Dermis microvascular lymphatic vessel endothelial cell (primary cell): ENCODE measurements around the gene CDKL5. TPM values are rescaled to one million over a fixed set of nuclear protein-coding genes. Genes with fewer than 3 reads are reported as not detected.

Source experiments
- DNase-seq, 2 donors: peaks; one replicate each; pipeline versions ENCODE4 v3.0.0 to v3.0.0-alpha.2; 2010; ENCODE audit warnings: low read depth in 2 of 2
- total RNA-seq: library from RNA; depleted of rRNA; stranded (reverse); fragments of >200 nt; gene quantifications from 2 replicates; pipeline ENCODE4 v1.2.1, GENCODE V29; 2014

The CDKL5 gene
- total RNA-seq, 1 donor from 2014 or later = 3.1 TPM

DNA sequence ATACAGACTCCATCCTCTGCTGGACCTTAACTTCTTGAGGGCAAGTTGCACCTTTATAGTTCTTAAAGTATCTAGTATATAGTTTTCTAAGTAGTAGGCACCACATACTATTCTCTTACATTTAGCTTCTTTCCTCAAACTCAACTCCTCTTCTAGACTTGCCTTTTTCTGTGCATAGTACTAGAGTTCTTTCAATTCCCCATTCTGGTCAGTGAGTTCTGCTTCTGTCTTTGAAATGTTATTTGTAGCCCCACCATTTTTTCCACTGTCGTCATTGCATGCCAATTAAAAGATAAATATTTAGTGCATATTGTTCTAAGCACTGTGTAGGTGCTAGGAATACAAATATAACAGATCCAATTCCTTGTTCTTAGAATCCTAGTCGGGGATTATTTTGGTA, 31.6 kb downstream of the CDKL5 start:
- no peak for DNase-seq

- peak in 1 of 2 donors; percentile 45 for DNase-seq
These were observed 36.0 kb downstream of the CDKL5 start for GRCh38 chrX:18461431-18461830.

- DNase-seq = no peak
These were observed 39.1 kb downstream of the CDKL5 start for GRCh38 chrX:18464499-18464898.

DNA sequence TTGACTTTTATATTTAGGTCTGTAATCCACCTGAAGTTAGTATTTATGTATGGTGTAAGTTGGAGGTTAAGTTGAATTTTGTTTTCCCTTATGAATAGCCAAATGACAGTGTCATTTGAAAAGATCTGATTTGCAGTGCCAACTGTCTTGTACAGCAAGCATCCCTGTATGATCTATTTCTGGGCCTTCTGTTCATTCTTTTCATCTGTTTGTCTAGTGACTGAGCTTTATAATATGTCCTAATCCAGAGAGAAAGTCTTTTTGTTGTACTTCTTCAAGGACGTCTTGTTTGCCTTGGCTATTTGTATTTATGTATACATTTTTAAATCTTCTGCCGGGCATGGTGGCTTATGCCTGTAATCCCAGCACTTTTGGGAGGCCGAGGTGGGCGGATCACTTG, 39.6 kb downstream of the CDKL5 start:
- DNase-seq = no peak

DNA sequence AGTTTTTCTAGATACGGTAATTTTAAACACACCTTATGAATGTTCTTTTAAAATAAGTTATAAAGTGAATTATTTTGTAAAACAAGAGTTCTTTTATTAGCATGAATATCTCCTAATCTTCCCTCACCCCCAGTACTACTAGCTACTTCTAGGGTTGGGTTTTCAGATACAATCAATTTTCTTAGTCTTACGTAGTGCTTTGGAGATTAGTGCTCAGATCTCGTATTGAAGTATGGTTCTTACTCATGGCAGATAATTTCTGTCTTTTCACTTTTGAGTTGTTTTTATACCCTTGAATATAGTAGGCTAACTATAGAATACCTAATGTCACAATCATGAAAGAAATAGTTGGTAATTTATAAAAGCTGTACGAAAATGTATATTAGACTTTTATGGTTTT, 43.2 kb downstream of the CDKL5 start:
- no peak for DNase-seq

DNA sequence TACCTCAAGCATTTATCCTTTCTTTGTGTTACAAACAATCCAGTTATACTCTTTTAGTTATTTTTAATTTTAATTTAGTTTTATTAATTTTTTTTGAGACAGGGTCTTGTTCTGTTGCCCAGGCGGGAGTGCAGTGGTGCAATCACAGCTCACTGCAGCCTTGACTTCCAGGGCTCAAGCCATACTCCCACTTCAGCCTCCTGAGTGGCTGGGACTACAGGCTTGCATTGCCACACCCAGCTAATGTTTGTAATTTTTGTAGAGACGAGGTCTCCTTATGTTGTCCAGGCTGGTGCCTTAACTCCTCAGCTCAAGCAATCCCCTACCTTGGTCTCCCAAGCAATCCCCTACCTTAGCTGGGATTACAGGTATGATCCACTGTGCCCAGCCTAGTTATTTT, 45.9 kb downstream of the CDKL5 start:
- no peak for DNase-seq

DNA sequence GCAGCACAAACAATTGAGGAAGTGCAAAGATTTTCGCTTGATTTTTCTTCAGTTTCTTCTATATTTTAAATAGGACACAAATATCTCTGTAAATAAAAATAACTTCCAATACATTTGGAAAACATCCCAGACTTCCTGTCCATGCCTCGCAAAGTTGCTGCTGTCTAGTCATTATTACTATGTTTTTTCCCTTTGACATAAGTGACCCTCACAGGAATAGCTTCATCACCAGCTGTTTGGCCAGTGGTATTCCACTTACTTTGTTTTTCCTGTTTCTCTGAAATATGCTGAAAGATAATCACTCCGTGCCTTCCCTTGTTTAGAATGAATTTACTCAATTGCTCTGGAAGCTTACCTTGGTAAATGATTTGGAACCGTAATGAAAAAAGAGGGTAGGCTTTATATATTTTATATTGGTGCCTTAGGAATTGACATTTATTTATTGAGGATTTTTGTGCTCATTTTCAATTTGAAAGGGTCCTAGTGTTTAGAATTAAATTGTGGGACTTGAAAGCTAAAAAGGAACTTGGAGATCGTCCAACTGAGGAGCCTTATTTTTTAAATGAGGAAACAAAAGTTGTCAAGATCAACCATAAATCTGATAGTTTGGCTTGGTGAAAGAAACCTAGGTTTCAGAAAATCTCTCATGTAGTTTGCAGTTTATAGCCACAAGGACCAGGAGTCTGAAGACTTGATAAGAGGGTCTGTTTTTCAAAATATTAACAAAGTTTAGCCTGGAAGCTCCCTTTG, 65.6 kb downstream of the CDKL5 start:
- DNase-seq = peak; percentile 58 to 65

GRCh38 chrX:18491587-18492340, 66.4 kb downstream of the CDKL5 start:
- DNase-seq = no peak

DNA sequence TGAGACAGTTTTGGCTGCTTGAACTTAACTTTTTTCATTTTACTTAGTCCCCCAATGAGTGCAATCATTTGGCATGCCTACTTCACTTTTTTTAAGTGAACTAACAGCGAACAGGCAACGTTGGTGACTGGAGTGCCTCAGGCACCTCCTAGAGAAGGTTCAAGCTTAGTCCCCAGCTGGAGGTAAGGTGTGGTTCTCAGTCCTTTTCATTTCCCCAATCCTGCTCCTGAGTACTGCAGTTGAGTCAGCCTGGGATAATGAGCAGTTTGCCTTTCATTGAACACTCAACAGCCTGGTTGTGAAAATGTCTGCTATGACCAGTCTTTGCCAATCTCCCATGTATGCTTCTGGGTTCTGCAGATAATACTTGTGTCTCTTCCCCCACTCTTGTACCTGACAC, 109.5 kb downstream of the CDKL5 start:
- no peak for DNase-seq

DNA sequence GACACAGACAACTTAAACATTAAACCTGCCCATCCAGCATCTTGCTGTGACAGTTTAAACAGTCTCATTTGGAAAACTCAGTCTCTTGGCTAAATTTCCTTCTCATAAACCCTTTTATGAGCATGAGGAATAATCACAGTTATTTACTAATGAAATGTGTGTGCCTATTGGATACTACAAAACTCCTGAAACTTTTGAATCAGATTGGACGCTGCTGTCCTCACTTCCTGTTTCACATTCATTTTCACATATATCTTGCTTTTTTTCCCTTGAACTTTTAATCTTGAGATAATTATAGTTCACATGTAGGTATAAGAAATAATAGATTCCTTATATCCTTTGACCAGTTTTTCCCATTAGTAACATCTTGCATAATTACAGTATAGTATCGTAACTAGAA, 111.7 kb downstream of the CDKL5 start:
- DNase-seq = no peak

DNA sequence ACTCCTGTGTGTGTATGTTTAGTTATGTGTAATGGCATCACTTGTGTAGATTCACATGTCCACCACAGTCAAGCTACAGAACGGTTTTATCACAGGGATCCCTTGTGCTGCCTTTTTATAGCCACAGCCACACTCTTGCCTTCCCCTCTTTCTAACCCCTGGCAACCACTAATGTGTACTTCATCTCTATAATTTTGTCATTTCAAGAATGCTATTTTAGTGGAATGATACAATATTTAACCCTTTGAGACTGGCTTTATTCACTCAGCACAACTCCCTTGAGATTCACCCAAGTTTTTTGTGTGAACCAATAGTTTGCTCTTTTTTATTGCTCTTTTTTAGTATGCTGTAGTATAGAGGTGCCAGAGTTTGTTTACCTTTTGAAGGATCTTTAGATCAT, 112.1 kb downstream of the CDKL5 start:
- DNase-seq = no peak

GRCh38 chrX:18542131-18542530, 116.7 kb downstream of the CDKL5 start:
- DNase-seq = no peak

- no peak for DNase-seq
These were observed 117.5 kb downstream of the CDKL5 start for GRCh38 chrX:18542905-18543304.

DNA sequence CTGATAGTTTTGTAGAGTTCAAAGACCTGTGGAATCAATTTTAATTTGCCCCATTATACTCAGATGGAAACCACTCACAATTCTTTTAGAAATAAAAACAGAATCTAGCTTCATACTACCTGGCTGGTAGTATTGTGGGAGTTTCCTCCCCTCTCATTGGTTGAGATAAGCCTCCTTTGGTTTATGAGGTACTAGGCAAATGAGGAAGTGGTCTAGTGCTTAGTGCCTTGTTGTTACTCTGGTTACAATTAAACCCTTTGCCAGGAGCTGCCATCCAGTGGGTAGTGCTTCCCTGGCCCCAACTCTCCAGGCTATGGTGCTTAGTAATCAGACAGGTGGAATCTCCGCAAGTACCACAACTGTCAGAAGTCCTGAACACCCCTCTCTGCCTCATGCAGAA, 118.3 kb downstream of the CDKL5 start:
- DNase-seq = no peak

GRCh38 chrX:18545771-18546170, 120.4 kb downstream of the CDKL5 start:
- DNase-seq = no peak

DNA sequence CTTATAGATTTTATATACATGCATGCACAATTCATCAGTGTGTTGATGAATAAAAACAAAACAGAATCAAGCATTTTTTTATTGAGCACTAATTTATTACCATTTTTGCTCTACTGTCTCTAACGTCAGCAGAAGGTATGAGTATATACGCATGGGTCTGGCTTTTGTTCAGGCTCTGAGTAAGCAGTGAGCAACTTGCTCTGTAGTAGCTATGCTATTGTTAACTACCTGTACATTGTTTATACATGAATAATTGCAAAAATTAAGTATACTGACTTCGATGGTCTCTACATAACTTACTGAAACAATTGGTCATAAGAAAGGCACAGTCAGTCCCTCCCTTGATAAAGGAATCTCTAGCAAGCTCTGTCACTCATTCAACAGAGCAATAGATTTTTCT, 123.6 kb downstream of the CDKL5 start:
- no peak for DNase-seq

- no peak for DNase-seq
These were observed 124.2 kb downstream of the CDKL5 start for GRCh38 chrX:18549643-18550042.

DNA sequence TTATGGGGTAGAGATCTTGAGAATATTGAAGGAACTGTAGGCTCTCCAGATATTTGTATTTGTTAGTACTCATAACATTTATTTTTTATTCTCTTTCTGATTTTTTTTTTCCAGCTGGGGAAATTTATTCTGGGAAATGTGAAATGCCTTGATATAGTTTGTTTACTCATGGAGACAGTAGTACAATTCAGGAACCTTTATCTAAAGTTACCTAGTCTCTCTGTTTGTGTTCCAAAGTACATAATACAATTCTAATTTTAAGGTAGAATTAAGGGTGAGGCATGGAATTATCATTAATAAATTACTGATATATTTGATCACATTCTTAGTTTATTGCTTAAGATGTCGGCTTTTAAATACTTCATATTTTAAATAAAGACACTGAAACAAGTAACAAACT, 132.5 kb downstream of the CDKL5 start:
- no peak for DNase-seq

GRCh38 chrX:18558799-18559198, 133.4 kb downstream of the CDKL5 start:
- no peak for DNase-seq

DNA sequence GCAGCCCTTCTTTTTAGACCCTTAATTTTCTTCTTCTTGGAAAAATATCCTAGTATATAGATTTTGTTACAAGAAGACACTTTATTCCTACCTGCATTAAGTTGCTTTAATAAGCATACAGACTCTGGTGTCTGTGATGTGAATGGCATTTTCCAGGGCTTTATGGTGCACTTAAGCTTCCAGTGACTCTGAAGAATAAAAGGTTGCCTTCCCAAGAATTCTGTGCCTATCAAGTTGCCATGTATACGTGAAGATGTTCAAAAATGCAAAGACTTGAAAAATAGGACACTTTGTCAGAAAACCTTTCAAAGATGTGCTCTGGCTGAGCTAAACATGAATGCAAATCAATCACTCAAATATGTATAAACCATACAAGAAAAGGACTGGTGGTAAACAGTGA, 135.6 kb downstream of the CDKL5 start:
- DNase-seq = no peak

DNA sequence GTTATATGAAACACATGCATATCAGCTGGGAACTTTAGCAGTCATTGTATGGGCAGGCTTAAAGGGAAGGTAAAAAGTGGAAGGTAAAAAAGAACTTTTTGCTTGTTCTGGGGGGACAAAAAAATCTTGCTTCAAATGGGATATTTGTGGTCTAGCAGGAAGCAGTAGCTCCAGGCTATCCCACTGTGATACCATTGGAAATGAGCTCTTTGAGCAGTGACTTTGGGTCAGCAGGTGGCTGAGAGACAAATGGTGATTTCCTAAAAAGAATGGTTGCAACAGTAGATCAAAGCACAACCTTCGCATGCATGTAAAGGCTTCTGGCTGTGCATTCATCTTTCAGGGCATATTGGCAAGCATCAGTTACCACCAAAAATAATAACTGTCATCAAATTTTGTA, 140.3 kb downstream of the CDKL5 start:
- no peak for DNase-seq

DNA sequence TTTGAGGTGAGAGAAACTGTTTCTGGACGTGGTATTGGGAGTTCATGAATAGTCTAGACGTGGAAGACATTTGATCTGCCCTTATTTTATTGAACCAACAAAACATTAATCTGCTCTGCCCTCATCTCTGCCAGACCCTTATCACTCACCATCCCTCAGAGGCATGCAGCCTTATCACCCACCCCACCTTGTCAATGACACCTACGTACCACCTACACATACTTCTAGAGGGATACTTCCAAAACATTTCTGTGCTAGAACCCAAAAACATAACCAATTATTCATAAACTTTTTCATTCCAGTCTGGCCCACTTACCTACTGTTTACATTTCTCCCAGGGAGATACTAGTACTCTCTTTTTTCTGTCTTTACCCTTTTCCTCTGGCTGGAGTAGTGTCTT, 141.3 kb downstream of the CDKL5 start:
- DNase-seq = no peak

GRCh38 chrX:18573556-18573955, 148.1 kb downstream of the CDKL5 start:
- no peak for DNase-seq
